ENCODE measurements around the gene ANKRD1.

The ANKRD1 gene

DNA sequence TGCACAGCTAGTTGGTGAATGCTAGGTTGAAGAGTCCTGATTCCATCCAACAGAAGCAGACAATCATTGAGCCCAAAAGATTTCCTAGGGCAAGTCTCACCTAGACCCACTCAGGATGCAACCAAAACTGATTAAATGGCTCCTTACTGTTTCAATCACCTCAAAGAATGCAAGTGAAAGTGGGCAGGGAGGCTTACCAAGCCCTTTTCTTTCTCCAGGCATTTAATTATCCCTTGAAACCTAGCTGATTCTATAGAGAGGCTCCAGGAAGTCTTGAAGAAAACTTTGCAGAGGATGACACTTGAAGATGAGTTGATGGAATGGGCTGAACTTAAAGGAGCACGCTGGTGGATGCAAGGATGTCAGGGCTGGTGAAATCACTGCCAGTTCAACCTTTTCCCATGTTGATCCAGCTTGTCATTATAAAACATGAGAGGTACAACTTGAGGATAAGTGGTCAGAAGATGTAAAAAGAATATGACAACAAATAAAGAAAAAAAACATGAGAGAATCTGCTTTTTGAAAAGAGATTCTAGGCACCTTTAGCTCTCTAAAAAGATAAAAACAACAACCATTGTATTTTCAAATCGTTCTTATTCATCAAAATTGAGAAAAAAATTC, 2.3 kb upstream of the ANKRD1 start:
- TF ChIP-seq GATA3 (IDR thresholded peaks at IDR 0.05; ENCODE audit: low read depth, low read length) (no peak), GATA2 (IDR thresholded peaks at IDR 0.05; ENCODE audit: low read depth, low read length) (no peak)

GRCh38 chr10:90921906-90922305, 1.0 kb upstream of the ANKRD1 start:
- TF ChIP-seq GATA3 (IDR thresholded peaks at IDR 0.05; ENCODE audit: low read depth, low read length) = no peak
- no peak for TF ChIP-seq GATA2 (IDR thresholded peaks at IDR 0.05; ENCODE audit: low read depth, low read length)

- TF ChIP-seq GATA3 (IDR thresholded peaks at IDR 0.05; ENCODE audit: low read depth, low read length) (no peak), GATA2 (IDR thresholded peaks at IDR 0.05; ENCODE audit: low read depth, low read length) (no peak)
These were observed 958 bp downstream of the ANKRD1 start for GRCh38 chr10:90919683-90920574.

- no peak for TF ChIP-seq GATA2 (IDR thresholded peaks at IDR 0.05; ENCODE audit: low read depth, low read length)
- 0 out of 2 replicates have a peak, but pooled peaks have one; percentile 26 for TF ChIP-seq GATA3 (IDR thresholded peaks at IDR 0.05; ENCODE audit: low read depth, low read length)
These were observed 2.9 kb downstream of the ANKRD1 start for GRCh38 chr10:90917968-90918318.

- peak; percentile 95 for TF ChIP-seq GATA3 (IDR thresholded peaks at IDR 0.05; ENCODE audit: low read depth, low read length)
- peak; percentile 79 for TF ChIP-seq GATA2 (IDR thresholded peaks at IDR 0.05; ENCODE audit: low read depth, low read length)
These were observed 3.5 kb downstream of the ANKRD1 start for GRCh38 chr10:90917238-90917967.

GRCh38 chr10:90916392-90917237, 4.3 kb downstream of the ANKRD1 start:
- no peak for TF ChIP-seq GATA3 (IDR thresholded peaks at IDR 0.05; ENCODE audit: low read depth, low read length)
- no peak for TF ChIP-seq GATA2 (IDR thresholded peaks at IDR 0.05; ENCODE audit: low read depth, low read length)

DNA sequence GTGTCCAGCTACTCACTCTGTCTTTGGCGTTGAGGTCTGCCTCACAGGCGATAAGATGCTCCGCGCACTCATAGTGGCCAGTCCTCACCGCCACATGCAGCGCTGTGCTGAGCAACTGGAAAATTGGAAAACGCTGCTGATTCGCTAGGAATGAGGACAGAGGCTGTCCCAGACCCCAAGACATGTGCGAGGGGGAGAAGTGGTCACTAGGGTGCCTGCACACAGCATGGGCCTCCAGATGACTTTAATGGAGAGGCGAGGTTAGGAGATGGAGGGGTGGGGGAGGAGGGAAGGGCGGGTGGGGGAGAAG, 5.2 kb downstream of the ANKRD1 start:
- TF ChIP-seq GATA3 (IDR thresholded peaks at IDR 0.05; ENCODE audit: low read depth, low read length) = no peak
- no peak for TF ChIP-seq GATA2 (IDR thresholded peaks at IDR 0.05; ENCODE audit: low read depth, low read length)

DNA sequence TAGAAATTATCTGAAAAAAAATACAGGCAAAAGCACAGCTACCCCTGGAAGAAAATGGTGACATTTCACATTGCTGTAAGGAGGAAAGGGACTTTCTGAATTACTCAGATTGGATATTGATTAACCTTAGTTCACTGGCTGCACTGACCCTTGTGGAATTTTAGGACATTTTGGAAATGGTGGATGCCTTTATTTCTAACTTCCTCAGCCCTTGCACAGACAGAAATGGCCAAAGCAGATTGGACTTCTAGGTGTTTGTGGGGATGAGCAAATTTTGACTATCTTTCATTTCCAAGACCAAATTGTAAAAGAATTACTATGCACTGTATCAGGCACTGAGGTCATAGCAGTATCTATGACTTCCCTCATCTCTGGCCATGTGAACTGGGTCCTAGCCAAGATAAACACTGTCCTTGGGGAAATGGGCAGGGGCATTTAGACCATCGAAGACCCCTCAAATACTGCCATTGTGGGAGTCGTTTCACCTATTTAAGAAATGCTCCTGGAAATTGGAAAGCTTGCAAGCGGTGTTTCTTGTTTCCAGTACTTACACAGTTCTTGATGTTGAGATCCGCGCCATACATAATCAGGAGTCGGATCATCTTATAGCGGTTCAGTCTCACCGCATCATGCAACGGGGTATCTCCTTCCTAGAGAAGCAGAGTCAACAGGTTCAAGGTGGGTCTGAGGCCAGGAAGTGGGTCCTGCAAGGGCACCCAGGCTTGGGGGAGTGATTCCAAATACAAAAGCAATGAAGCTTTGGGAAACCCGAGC, 5.7 kb downstream of the ANKRD1 start:
- TF ChIP-seq GATA3 (IDR thresholded peaks at IDR 0.05; ENCODE audit: low read depth, low read length) (no peak), GATA2 (IDR thresholded peaks at IDR 0.05; ENCODE audit: low read depth, low read length) (no peak)

GRCh38 chr10:90913774-90914420, 7.0 kb downstream of the ANKRD1 start:
- TF ChIP-seq GATA2 (IDR thresholded peaks at IDR 0.05; ENCODE audit: low read depth, low read length) = no peak

DNA sequence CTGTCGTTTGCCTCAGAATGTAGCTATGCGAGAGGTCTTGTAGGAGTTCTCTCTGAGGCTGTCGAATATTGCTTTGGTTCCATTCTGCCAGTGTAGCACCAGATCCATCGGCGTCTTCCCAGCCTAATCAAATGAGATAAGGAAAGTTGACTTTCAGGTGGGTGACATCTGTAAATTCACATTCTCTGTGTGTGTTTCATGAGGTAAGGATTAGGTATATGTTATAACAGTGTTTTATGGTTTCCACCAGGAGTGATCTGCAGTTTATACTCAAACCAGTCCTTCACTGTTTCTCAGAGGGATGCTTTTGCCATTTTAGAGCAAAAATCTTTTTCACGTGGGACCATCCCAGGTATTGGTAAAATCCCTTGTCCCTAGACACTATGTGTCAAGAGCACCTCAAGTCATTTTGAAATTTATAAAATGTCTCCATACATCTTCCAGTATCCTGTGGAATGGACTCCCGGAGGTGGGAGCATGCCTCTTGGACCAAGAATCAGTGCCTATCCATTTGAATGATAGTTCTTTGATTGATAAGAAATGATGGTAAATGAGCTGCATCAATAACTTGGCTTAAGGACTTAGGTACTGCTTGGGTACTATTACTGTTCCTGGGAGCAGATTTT, 7.9 kb downstream of the ANKRD1 start:
- no peak for TF ChIP-seq GATA2 (IDR thresholded peaks at IDR 0.05; ENCODE audit: low read depth, low read length)
- TF ChIP-seq GATA3 (IDR thresholded peaks at IDR 0.05; ENCODE audit: low read depth, low read length) = no peak

DNA sequence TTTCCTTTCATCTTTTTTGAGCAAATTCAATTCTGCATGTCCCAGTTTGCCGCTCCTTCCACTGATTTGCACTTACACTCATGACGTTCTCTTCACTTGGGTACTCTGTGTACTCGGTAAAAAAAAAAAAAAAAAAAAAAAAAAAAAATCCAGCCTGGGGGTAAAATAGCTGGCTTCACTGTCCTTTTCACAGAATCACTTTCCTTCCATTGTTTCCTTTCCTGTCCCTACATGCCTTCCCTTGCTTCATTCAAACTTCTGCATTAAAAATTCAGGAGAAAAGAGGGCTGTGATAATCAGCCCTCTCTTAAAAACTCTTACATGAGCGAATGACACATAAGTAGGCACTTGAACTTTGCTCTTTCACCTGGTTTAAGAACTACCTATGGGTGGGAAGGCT, 8.7 kb downstream of the ANKRD1 start:
- TF ChIP-seq GATA3 (IDR thresholded peaks at IDR 0.05; ENCODE audit: low read depth, low read length) (no peak), GATA2 (IDR thresholded peaks at IDR 0.05; ENCODE audit: low read depth, low read length) (no peak)
